Fibroblast of the aortic adventitia (primary cell): ENCODE measurements around the gene GGA3. TPM values are rescaled to one million over a fixed set of nuclear protein-coding genes. Genes with fewer than 3 reads are reported as not detected.
A peak's percentile ranks its signal among the peaks of the same experiment; 100 is the strongest.
"Not testable (repeated sequence)": the region's sequence is repeated elsewhere in the genome, so short reads cannot be mapped to it uniquely, and the experiment has no call there.

Experiments
- DNase-seq: peaks from one replicate; pipeline ENCODE4 v3.0.0-alpha.2; 2010; ENCODE audit warnings: low read depth
- H3K4me3 ChIP-seq: 2 replicates; pipeline ENCODE4 v1.5.1; 2011; ENCODE audit warnings: low read depth, mild to moderate bottlenecking, control low read depth, low read length, moderate library complexity
- total RNA-seq: library from RNA; depleted of rRNA; stranded (reverse); fragments of >200 nt; gene quantifications from 2 replicates; pipeline ENCODE4 v1.2.3, GENCODE V29; 2012; ENCODE audit warnings: low replicate concordance
- TF ChIP-seq, protein P1 (sequence below): IDR thresholded peaks from 2 replicates; pipeline ENCODE4 v1.5.1; 2011; ENCODE audit warnings: mild to moderate bottlenecking, low read length, control low read depth, inconsistent platforms; ENCODE audit not compliant: insufficient read depth

The GGA3 gene
- total RNA-seq, 1 donor = 14.0 TPM

DNA sequence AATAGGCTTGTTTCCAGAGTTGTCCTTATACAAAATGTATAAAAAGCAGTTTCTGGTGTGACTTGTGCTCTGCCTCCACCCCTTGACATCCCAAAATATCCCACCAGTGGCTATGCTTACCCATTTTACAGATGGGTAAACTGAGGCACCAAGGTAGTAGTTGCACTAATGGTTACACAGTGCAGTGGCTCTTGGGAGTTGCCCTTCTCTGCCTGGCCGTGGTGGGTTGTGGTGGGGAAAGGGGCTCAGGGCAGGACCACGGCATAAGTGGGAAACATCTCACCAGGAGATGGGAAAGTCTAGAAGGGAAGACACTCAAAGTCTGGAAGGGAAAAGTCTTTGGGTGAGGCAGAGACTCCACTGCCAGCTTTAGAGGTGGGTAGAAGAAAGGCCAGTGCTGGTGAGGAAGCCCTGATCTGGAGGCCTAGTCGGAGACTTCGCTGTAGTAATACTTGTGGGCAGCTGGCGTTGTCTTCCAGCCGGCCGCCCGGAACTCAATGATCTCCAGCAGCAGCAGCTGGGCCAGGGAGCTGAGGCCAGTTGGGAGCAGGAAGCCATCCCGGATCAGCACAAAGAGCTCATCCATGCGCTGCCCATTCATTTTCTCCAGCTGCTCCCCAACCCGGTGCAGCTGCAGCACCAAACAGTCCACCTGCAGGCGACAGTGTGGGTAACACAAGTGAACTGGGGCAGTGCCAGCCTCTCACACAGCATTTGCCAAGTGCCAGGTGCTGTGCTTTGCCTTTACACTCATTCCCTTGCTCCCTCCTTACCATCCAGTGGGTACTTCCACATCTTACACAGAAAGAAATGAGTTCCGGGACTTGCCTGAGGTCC is 5.1 kb upstream of the GGA3 start:
- DNase-seq = no peak
- TF ChIP-seq, protein P1, sequence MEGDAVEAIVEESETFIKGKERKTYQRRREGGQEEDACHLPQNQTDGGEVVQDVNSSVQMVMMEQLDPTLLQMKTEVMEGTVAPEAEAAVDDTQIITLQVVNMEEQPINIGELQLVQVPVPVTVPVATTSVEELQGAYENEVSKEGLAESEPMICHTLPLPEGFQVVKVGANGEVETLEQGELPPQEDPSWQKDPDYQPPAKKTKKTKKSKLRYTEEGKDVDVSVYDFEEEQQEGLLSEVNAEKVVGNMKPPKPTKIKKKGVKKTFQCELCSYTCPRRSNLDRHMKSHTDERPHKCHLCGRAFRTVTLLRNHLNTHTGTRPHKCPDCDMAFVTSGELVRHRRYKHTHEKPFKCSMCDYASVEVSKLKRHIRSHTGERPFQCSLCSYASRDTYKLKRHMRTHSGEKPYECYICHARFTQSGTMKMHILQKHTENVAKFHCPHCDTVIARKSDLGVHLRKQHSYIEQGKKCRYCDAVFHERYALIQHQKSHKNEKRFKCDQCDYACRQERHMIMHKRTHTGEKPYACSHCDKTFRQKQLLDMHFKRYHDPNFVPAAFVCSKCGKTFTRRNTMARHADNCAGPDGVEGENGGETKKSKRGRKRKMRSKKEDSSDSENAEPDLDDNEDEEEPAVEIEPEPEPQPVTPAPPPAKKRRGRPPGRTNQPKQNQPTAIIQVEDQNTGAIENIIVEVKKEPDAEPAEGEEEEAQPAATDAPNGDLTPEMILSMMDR = no peak
- H3K4me3 ChIP-seq = no peak overlapping the region

DNA sequence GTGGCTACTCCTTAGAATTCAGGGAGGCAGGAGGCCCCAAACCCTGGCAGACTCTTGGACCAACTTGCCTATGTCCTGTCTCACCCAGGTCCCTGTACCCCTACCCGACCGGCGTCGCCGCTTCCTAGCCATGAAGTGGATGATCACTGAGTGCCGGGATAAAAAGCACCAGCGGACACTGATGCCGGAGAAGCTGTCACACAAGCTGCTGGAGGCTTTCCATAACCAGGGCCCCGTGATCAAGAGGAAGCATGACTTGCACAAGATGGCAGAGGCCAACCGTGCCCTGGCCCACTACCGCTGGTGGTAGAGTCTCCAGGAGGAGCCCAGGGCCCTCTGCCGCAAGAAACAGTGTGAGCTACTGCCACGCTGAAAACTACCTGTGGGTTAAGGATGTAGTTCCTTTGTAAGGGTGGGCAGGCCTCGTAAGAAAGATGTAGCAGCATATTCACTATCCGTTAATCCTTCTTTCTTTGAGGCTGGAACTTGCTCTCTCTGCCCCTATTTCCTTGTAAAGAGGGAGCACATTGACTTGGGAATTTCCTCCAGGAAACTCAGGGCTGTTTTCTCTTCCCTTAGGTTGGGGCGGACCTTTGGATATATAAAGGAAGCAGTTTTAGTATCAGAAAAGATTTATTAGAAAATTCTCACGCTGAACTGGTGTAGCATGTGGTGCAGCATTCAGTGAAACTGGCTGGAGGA is 4.4 kb upstream of the GGA3 start:
- H3K4me3 ChIP-seq = no peak overlapping the region
- TF ChIP-seq, protein P1 = no peak
- no peak for DNase-seq

DNA sequence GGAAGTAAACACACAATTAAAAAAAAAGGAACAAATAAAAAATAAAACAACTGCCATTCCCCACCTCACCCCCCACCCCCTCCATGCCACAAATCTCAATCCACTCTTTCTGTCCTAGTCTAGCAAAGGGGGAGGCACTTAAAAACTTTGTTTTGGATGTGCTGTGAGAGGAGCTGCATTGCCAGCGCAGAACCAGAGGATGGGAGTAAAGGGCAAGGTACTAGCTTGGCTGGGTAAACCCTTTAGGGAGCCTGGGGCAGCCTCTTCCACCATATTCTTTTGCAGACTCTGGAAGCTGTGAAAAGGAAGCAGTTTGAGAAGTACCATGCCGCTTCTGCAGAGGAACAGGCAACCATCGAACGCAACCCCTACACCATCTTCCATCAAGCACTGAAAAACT is 1.6 kb upstream of the GGA3 start:
- H3K4me3 ChIP-seq = no peak overlapping the region
- TF ChIP-seq, protein P1 = no peak
- DNase-seq = no peak

DNA sequence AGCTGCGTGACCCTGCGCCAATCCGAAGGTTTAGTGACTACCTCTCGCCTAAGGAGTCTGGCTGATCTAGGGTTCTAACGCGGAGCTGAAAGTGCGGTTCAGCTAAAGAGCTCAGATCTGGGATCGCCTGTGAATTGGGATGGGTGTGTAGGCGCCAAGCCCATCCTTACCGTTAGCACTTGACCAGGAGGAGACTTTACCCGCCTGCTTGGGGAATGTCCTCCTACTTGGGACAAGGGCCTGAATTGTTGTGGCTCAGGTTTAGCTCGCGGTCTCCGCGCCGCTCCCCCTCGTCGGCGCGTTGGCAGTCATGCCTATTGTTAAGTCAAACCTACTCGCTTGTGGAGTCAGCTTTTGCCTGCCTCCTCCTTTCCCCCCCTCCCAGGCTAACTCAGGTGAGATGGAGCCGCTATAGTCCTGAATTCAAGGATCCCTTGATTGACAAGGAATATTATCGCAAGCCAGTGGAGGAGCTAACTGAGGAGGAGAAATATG is 753 bp upstream of the GGA3 start:
- peak overlapping the region; percentile 93 for H3K4me3 ChIP-seq
- DNase-seq = no peak
- TF ChIP-seq, protein P1 = no peak

DNA sequence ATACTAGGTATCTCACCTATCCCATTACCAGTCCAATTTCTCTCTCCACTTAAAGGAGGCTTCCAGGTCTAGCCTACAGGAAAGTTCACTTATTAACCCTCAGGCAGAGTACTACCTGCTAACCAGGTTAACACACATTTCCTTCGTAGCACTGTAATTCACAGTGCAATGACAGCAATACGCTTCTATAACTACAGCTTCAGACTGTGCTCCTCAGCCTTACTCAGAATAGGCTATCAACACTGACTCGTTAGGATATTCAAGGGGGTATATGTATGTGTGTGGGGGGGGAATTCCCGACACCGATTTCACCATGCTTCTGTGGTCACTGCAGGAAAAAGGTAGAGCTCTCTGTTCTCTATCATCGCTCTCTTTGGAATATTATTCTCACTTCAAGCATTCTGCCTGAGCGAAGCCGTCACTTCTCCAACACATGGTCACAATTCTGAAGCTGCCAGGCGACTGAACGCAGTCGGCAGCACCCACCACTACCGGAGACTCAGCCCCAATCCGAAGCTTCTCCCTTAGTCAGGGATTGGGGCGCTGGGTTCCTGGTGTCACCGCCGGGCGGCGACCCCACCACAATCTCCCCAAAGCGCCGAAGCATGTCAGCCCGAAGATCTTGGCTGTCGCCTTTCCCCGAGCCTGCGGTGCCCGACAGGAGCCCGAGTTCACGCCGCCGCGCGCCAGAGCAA is 618 bp downstream of the GGA3 start:
- TF ChIP-seq, protein P1 = peak; percentile 10
- peak overlapping the region; percentile 93 for H3K4me3 ChIP-seq
- DNase-seq = no peak

DNA sequence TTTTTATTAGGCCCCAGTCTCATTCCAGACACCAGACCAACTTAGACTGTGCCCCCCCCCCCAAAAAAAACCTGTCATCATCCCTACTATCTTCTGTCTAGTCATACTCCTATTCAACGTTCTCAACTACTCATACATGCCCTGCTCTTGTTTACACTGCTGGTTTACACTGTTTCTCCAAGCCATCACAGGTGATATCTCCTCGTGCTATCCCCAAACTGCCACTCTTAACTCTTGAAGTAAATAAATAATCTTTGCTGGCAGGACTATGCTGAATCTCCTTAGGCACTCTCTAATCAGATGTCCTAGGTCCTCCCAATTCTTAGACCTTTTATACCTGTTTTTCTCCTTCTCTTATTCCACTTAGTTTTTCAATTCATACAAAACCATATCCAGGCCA is 4.2 kb downstream of the GGA3 start:
- not testable (repeated sequence) for DNase-seq, H3K4me3 ChIP-seq

DNA sequence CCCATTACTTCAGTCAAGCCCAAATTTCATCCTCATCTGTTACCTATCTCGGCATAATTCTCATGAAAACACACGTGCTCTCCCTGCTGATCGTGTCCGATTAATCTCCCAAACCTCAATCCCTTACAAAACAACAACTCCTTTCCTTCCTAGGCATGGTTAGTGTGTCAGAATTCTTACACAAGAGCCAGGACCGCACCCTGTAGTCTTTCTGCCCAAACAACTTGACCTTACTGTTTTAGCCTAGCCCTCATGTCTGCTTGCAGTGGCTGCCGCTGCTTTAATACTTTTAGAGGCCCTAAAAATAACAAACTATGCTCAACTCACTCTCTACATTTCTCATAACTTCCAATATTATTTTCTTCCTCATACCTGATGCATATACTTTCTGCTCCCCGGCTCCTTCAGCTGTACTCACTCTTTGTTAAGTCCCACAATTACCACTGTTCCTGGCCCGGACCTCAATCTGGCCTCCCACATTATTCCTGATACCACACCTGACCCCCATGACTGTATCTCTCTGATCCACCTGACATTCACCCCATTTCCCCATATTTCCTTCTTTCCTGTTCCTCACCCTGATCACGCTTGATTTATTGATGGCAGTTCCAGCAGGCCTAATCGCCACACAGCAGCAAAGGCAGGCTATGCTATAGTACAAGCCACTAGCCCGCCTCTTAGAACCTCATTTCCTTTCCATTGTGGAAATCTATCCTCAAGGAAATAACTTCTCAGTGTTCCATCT is 5.3 kb downstream of the GGA3 start:
- DNase-seq = peak; percentile 67

More for the DNA sequence above, 5.3 kb downstream of the GGA3 start:
- not testable (repeated sequence) for H3K4me3 ChIP-seq
